Transverse colon (tissue), 4 donors: ENCODE data around the gene BPHL. TPM values are rescaled to one million over a fixed set of nuclear protein-coding genes. Genes with fewer than 3 reads are reported as not detected.
"Not testable (repeated sequence)": the region's sequence is repeated elsewhere in the genome, so short reads cannot be mapped to it uniquely, and the experiment has no call there.

Experiments
- DNase-seq: peaks from one replicate; pipeline ENCODE4 v3.0.0-alpha.2; 2019
- H3K27ac ChIP-seq, 4 donors: fragments of 200-600 bp; sonication (generic); 2 replicates each; pipeline ENCODE4 v1.5.1; 2016 to 2018; ENCODE audit warnings: inconsistent platforms in 4 of 4
- H3K27me3 ChIP-seq: fragments of 200-600 bp; sonication (generic); 2 replicates; pipeline ENCODE4 v1.5.1; 2017; ENCODE audit warnings: inconsistent platforms
- H3K36me3 ChIP-seq, 4 donors: fragments of 200-600 bp; sonication (generic); 2 replicates each; pipeline ENCODE4 v1.5.1; 2017 to 2019; ENCODE audit warnings: inconsistent platforms in 4 of 4
- H3K4me1 ChIP-seq, 4 donors: fragments of 200-600 bp; sonication (generic); 2 replicates each; pipeline ENCODE4 v1.5.1; 2017 to 2020; ENCODE audit warnings: inconsistent platforms in 4 of 4
- H3K4me3 ChIP-seq, 4 donors: fragments of 200-600 bp; sonication (generic); 1 replicate in 1 of 4; 2 replicates in 3 of 4; pipeline versions ENCODE4 v1.5.1 to v1.6.1; 2017 to 2019; ENCODE audit warnings: inconsistent platforms in 4 of 4
- H3K9me3 ChIP-seq, 2 donors: fragments of 200-600 bp; sonication (generic); 2 replicates each; pipeline ENCODE4 v1.5.1; 2017 to 2019; ENCODE audit warnings: inconsistent platforms in 2 of 2
- EP300 ChIP-seq: sonication (generic); formaldehyde crosslinking; IDR thresholded peaks from one replicate; pipeline ENCODE4 v1.6.1; 2017; ENCODE audit warnings: antibody characterized with exemption, low read depth
- POLR2A ChIP-seq: fragments of 450-650 bp; IDR thresholded peaks from one replicate; pipeline ENCODE4 v1.6.1; 2016; ENCODE audit warnings: antibody characterized with exemption, mild to moderate bottlenecking, moderate library complexity
- POLR2AphosphoS5 ChIP-seq, 3 donors: sonication (generic); formaldehyde crosslinking; IDR thresholded peaks; one replicate each; pipeline ENCODE4 v1.6.1; 2016; ENCODE audit warnings: antibody characterized with exemption in 3 of 3
- WGBS, 2 donors: methylation state at CpG; one replicate each; pipeline ENCODE4 v1.1.5; 2018; ENCODE audit warnings: low coverage in 1 of 2; 5-methylcytosine and 5-hydroxymethylcytosine counted together
- in situ Hi-C, 4 donors: fragments of 200-750 bp; cut with MboI; loops; one replicate each; pipeline versions ENCODE4 v1.15.0 to v1.15.1; 2017; ENCODE audit warnings: low sequenced_read_pairs in 3 of 4, low pct_ligation_motif_present in 1 of 4, low pct_unique_long_range_greater_than_20kb in 1 of 4
- intact Hi-C: fragments of 100-400 bp; cut with DNase I; formaldehyde crosslinking; loops from one replicate; pipeline ENCODE4 v1.15.1; 2023; ENCODE audit warnings: low total_unique reads
- total RNA-seq, 4 donors: library from RNA; depleted of rRNA; stranded (reverse); fragments of >200 nt; gene quantifications; one replicate each; pipeline ENCODE4 v1.1.0, GENCODE V29; 2016
- TF ChIP-seq, protein P1 (sequence below), 5 experiments: fragments of 200-600 bp in 3 of 5; fragments of 450-650 bp in 2 of 5; sonication (generic) in 3 of 5; IDR thresholded peaks; 1 replicate in 2 of 5; 2 replicates in 3 of 5; pipeline ENCODE4 v1.5.1; 2016 to 2017; ENCODE audit warnings: antibody characterized with exemption in 5 of 5, inconsistent platforms in 3 of 5, mild to moderate bottlenecking in 2 of 5, moderate library complexity in 1 of 5

The BPHL gene
- total RNA-seq, 4 donors from 2014 or later, result 16.1 to 32.5 (median 21.2) TPM

DNA sequence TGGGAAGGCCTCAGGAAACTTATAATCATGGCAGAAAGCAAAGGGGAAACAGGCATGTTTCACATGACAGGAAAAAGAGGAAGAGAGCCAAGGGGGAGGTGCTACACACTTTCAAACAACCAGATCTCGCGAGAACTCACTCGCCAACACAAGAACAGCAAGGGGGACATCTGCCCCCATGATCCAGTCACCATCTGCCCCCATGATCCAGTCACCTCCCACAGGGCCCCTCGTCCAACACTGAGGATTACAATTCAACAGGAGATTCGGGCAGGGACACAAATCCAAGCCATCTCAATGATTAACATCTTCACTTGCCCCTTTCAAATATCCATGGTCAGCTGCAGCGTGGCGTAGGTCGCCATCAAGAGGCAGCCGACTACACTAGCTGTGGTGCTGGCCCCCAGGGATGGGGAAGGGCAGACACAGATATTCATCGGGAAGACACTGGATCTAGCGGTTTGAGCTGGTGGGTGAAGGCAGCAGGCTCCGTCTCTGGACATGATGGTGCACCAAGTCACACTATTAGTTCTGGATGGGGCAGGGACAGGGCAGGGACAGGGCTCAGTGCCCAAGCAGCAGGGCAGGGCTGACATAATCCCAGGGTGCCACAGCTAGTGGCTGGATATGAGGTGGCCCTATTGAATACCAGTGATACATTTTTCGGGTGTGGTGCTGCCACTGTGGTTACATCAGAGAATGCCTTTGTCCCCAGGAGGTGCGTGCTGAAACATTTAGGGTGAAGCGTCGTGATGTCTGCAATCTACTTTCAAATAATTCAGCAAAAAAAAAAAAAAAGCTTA, 77.4 kb downstream of the BPHL start:
- 79 to 80% methylated on average over 12 to 16 of the region's 16 CpGs for WGBS, 2 donors
- Histone ChIP-seq H3K4me3 (no peak overlapping the region), H3K27me3 (no peaks in the 10 kb centered on the region), H3K4me1 (no peaks in the 10 kb centered on the region), H3K36me3 (no peaks in the 10 kb centered on the region), H3K27ac (no peak overlapping the region), H3K9me3 (no peaks in the 10 kb centered on the region)
- in situ Hi-C loops, result no loop called here
- DNase-seq, result no peak
- no peak for TF ChIP-seq EP300
- TF ChIP-seq POLR2A, result no peak
- TF ChIP-seq, protein P1, sequence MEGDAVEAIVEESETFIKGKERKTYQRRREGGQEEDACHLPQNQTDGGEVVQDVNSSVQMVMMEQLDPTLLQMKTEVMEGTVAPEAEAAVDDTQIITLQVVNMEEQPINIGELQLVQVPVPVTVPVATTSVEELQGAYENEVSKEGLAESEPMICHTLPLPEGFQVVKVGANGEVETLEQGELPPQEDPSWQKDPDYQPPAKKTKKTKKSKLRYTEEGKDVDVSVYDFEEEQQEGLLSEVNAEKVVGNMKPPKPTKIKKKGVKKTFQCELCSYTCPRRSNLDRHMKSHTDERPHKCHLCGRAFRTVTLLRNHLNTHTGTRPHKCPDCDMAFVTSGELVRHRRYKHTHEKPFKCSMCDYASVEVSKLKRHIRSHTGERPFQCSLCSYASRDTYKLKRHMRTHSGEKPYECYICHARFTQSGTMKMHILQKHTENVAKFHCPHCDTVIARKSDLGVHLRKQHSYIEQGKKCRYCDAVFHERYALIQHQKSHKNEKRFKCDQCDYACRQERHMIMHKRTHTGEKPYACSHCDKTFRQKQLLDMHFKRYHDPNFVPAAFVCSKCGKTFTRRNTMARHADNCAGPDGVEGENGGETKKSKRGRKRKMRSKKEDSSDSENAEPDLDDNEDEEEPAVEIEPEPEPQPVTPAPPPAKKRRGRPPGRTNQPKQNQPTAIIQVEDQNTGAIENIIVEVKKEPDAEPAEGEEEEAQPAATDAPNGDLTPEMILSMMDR (IDR thresholded peaks at IDR 0.05), result no peak
- TF ChIP-seq POLR2AphosphoS5 (IDR thresholded peaks at IDR 0.05), result no peak
- intact Hi-C loops, result no loop called here

DNA sequence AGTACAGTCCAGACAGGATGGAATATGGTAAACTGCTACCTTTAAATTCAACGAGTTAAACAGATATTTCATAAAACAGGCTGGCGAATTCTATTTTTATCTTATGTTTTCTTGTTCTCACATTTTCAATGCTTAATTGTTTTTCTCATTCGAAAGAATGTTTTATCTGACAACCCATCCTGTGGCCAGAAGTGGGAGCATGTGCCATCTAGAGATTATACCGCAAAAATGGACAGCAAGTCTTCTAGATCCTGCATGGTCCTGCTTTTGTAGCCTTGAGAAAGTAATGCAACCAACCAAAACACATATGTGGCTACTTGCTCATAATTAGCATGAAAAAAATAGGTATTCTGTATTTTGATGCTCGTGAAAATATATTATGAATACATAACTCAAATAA, 78.3 kb downstream of the BPHL start:
- intact Hi-C loops, result no loop called here
- Histone ChIP-seq H3K27me3 (no peaks in the 10 kb centered on the region), H3K27ac (no peak overlapping the region), H3K9me3 (no peaks in the 10 kb centered on the region), H3K4me3 (no peak overlapping the region), H3K4me1 (no peaks in the 10 kb centered on the region), H3K36me3 (no peaks in the 10 kb centered on the region)
- in situ Hi-C loops, result no loop called here
- DNase-seq, result no peak
- TF ChIP-seq EP300 (no peak), POLR2AphosphoS5 (IDR thresholded peaks at IDR 0.05) (no peak)
- TF ChIP-seq, protein P1 (IDR thresholded peaks at IDR 0.05), result no peak
- WGBS, 2 donors, result 79 to 82% methylated on average over 5 of the region's 5 CpGs

DNA sequence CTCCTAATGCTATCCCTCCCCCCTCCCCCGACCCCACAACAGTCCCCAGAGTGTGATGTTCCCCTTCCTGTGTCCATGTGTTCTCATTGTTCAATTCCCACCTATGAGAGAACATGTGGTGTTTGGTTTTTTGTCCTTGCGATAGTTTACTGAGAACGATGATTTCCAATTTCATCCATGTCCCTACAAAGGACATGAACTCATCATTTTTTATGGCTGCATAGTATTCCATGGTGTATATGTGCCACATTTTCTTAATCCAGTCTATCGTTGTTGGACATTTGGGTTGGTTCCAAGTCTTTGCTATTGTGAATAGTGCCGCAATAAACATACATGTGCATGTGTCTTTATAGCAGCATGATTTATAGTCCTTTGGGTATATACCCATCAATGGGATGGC, 79.2 kb downstream of the BPHL start:
- H3K4me1 ChIP-seq, H3K4me3 ChIP-seq, H3K27me3 ChIP-seq, H3K9me3 ChIP-seq, in situ Hi-C loops, intact Hi-C loops, H3K27ac ChIP-seq, H3K36me3 ChIP-seq, DNase-seq: not testable (repeated sequence)
- 50 to 78% methylated on average over 1 to 4 of the region's 5 CpGs for WGBS, 2 donors

DNA sequence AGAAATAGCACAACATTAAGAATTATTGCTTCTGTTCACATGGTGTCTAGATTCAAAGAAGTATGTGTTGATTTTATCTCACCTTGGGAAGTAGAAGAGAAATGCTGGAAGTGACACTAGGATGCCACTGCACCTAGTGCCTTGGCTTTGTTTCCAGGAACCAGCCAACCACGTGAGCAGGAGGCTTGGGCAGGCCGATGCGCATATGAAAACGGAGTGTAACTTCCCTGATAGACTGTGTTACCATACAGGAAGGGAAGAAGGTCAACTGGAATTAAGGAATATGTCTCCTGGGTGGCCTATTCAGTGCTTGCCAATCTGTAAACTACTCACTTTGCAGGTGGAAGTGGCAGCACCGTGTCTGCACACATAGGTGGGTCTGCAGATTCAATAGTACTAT, 80.9 kb downstream of the BPHL start:
- TF ChIP-seq, protein P1 (IDR thresholded peaks at IDR 0.05), result no peak
- TF ChIP-seq POLR2AphosphoS5 (IDR thresholded peaks at IDR 0.05), result no peak
- no peak for TF ChIP-seq POLR2A
- TF ChIP-seq EP300, result no peak
- Histone ChIP-seq H3K27ac (no peak overlapping the region), H3K4me1 (no peaks in the 10 kb centered on the region), H3K9me3 (no peaks in the 10 kb centered on the region), H3K36me3 (no peaks in the 10 kb centered on the region), H3K4me3 (no peak overlapping the region), H3K27me3 (no peaks in the 10 kb centered on the region)
- in situ Hi-C loops (no loop called here), intact Hi-C loops (no loop called here)
- WGBS, 2 donors, result 67 to 92% methylated on average over 5 of the region's 5 CpGs
- DNase-seq, result no peak

DNA sequence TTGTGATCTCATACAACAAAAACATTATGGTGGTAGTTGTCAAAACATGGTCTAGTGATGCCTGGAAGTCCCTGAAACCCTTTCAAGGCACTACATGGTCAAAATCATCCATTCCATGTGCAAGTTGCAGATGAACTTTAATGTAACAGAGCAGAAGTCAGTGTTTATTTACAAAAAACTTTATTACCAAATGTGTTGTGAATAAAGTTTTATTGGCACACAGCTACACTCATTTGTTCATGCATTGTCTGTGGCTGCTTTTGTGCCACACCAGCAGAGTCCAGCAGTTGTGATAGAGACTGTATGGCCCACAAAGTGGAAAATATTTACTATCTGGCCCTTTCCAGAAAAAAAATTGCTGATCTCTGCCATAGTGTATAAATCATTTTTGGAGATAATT, 82.2 kb downstream of the BPHL start:
- no peak for TF ChIP-seq POLR2AphosphoS5 (IDR thresholded peaks at IDR 0.05)
- TF ChIP-seq, protein P1 (IDR thresholded peaks at IDR 0.05), result no peak
- no peak for TF ChIP-seq POLR2A
- no peak for TF ChIP-seq EP300
- intact Hi-C loops, result loop anchor here (5.0 kb wide), 1 partner anchor 418 kb away; no protein-coding TSS in a partner anchor
- in situ Hi-C loops, result no loop called here

More for the DNA sequence above, 82.2 kb downstream of the BPHL start:
- Histone ChIP-seq H3K4me1 (no peaks in the 10 kb centered on the region), H3K4me3 (no peak overlapping the region), H3K9me3 (no peaks in the 10 kb centered on the region), H3K27ac (no peak overlapping the region), H3K36me3 (no peaks in the 10 kb centered on the region), H3K27me3 (no peaks in the 10 kb centered on the region)
- DNase-seq, result no peak
